NCI-H2196 (cell line): Measurements from ENCODE around the gene TPH2.

ENCODE experiments used
- DNase-seq: peaks from one replicate; lab custom pipeline; 2025; ENCODE audit not compliant: unreplicated experiment; lab: John Stamatoyannopoulos, UW

TPH2 gene

DNA sequence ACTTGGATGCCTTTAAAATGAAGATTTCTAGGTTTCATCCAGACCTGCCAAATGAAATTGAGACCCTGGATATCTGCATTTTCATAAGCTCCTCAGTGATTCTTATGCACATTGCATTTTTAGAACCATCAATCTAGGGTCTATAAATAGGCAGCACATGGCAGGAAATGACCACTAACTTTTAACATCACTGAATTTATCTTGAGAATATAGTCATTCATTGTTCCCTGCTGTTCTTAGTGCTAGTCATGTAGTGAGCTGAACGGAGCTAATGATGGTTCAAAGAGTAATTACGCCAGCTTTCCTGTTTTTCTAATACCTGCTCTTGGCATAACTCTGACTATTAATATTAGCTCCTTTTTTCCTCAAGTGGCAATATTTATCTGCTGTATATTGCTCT, 91.6 kb downstream of the TPH2 start:
- DNase-seq: no peak

- no peak for DNase-seq
Measured at GRCh38 chr12:72031066-72031465, 92.4 kb downstream of the TPH2 start.

DNA sequence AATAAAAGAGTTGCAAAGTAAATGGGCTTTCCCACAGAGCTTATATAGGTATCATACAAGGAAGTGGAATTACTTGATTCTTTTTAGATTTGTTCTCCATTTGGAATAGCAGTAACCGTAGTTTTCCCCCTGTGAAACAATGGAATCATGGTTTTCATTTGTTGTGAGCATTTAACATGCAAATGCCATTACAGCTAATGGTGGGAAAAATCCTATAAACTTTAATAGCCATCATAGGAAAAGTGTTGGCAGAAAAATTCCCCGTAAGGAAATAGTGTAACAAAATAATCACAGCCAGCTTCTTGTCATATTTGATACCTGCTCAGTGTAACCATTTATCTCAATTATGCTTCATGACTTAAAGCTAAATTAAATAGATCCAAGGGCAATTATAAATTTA, 95.3 kb downstream of the TPH2 start:
- DNase-seq: no peak

GRCh38 chr12:72035625-72036024, 97.0 kb downstream of the TPH2 start:
- no peak for DNase-seq

GRCh38 chr12:72036393-72036792, 97.7 kb downstream of the TPH2 start:
- DNase-seq: no peak

DNA sequence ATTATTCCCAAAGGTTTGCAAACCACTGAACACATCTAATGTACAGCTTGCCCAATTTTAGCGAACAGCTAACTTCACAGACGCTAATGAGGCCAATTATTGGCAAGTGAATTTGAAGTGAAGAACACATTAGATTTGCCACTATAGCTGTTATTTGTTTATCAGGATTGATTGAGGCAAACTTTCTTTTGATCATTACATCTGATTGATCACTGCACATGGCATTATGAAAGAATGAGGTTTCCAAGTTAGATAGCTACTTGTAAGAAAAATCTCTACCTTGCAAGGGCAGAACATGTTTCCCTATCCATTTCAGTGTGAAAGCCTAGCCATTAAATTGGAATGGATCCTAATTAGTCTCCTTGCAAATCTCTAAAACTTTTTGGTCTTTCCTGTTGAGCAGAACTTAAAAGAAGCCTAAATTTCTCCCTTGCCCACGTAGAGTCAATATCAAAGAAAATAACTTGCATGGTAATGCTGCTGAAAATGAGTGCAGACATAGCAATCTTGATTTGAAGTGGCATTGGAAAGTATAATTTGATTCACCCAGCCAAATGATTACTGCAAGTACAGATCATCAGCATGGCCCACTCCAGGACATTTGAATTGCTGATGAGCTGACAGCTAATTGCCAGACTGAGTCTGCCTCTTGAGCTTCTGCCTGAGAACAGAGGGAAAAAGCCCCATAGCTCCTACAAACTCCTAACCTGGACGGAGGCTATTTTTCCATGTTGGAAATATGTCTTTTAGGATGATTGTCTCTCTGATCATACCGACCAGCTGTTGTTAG, 98.6 kb downstream of the TPH2 start:
- no peak for DNase-seq

GRCh38 chr12:72041811-72042210, 103.2 kb downstream of the TPH2 start:
- DNase-seq: no peak

DNA sequence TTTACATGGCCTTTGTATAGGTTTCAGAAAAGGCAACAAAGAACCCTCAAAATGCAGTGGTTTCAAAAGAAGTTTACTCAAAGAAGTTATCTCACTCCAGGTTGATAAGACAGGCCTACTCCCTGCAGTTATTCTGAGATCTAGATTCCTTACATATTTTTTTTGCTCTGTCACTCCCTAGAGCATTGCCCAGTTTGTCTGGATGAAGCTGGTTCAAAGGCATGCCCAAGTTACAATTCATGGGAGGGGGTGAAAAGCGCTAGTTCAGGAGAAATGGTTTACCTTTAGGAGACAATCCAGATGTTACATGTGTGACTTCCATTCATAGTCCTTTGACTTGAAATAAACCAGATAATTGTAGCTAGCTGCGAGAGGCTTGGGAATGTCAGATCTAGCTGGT, 115.0 kb downstream of the TPH2 start:
- no peak for DNase-seq

DNA sequence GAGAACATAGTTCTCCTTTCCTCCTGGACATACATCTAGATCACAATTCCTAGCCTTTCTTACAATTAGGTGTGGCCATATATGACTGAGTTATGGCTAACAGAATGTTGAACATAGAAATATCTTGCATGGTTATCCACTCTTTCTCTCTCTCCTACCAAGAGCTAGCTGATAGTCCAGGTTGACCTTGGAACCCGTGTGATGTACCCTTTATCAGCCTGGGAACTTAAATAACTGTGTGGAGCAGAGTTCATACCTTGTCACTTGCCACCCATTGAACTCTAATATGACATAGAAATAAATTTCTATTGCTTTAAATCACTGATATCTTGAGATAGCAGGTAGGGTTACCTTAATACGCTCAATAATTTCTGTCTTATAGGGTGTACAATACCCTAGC, 115.9 kb downstream of the TPH2 start:
- no peak for DNase-seq

DNA sequence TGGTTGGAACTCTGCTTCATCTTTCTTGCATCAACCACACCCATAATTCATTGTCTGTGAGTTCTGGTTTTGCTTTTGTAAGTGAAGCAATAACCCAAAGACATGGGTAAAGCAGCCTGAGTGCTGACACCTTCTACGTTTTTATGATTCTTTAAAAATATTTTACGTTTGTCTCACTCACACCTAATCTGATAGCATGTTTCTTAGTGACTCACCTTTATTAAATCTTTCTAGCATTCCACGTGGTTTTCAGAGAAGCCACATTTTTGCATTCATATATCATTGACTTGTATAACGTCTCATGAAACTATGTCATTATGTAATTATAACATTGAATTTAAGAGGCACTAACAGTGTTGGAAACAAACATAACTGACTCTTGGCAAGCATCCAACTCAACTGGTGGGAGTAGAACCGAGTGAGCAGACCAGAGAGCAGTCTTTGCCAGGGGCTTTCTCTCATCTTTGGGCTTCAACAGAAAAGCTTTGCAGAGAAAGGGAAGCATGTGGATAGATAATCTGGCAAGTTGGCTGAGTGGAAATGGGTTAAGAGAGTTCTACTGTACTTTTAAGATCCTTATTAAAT, 118.8 kb downstream of the TPH2 start:
- peak; percentile 12 for DNase-seq

- DNase-seq: no peak
Measured at GRCh38 chr12:72063073-72063472, 124.4 kb downstream of the TPH2 start.

DNA sequence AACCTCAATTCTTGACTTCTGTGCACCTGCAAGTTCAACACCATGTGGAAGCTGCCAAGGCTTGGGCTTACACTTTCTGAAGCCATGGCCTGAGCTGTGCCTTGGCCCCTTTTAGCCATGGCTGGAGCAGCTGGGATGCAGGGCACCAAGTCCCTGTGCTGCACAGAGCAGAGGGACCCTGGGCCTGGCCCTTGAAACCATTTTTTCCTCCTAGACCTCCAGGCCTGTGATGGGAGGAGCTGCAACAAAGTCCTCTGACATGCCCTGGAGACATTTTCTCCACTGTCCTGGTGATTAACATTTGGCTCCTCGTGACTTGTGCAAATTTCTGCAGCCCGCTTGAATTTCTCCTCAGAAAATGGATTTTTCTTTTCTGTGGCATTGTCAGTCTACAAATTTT, 132.4 kb downstream of the TPH2 start:
- DNase-seq: no peak

DNA sequence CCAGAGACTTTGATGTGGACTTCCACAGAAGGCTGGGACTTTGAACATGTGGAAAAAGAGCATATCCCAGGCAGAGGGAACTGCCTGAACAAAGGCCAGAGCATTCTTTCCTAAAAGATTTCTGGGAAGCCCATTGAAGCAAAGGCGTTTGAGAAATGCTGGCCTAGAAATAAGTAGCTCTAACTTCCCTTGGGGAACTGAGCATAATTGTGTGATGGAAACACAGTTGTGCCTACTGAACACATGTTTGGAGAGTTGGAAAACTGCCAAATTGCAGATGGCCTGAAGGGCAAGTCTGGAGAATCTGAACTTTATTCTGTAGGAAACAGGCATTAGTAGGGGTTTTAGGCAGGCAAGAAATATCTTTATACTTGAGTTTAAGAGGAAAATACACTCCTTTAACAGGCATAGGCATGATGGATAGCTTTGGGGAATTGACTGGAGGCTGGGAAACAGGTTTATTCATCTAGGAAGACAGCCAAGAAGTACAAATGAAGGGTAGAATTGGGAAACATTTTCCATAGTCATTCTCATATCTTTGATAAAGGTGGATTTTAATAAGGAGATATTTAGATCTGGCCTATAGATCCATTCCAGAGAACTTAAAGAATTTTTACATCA, 134.1 kb downstream of the TPH2 start:
- no peak for DNase-seq

GRCh38 chr12:72074065-72074464, 135.4 kb downstream of the TPH2 start:
- DNase-seq: no peak

DNA sequence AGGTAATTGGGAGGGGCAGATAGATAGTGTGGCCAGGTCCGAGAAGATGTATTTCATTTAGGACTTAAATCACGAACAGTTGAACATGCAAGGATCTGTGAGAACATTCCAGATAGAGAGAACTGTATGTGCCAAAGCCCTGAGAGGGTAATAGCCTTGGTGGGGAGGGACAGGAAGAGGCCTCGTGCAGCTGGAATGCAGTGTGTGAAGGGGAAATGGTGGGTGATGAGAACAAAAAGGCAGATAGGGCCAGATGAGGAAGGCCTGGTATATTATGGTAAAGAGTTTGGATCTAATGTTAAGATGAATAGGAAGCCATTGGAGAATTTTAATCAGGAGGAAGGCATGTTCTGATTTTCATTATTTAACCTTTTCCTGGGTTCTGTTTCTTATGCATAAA, 136.3 kb downstream of the TPH2 start:
- DNase-seq: no peak

GRCh38 chr12:72075401-72075800, 136.8 kb downstream of the TPH2 start:
- DNase-seq: no peak

DNA sequence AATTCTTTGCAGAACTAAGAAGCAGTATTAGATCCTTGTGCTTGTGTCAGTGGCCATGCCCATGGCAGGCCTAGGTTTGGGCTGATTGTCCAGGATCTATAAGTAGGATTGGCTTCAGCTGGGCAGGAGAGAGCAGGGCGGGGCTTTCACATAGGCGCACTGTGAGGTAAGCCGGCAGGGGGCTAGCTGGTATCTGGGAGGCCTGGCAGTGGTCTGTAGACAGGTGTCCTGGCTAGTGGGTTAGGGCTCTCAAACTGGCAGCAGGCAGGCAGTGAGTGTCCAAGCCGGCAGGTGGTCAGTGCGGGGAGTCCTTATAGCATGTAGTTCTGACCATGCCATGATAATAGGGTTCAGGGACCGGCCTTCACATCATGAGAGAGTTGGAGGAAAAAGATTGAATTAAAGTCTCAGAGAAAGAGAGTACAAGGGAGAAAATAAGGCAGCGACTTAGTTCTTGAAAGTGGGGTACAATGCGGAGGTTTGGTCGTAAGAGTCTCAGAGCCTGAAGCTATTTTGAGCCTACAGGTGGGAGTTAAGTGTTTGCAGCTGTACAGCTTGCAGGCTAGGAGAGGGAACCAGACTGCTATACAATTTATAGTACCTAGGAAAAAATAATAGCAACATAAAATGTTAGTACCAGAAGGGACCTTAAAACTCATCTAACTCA, 137.4 kb downstream of the TPH2 start:
- DNase-seq: no peak

DNA sequence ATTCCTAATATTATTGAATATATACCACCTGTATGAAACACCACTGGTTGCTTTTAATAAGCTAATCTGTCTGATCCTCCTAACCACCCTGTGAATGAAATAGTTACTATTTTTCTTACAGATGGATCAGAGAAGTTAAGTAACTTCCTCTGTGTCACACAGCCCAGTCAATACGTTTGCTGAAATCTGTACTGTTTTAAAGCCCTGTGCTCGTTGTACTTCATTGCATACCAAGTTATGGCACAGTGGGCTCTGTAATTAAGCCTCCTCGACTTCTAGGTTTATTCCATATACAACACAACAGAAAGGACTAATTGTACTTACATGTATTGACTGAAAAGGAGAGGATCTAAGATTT, 137.9 kb downstream of the TPH2 start:
- no peak for DNase-seq

DNA sequence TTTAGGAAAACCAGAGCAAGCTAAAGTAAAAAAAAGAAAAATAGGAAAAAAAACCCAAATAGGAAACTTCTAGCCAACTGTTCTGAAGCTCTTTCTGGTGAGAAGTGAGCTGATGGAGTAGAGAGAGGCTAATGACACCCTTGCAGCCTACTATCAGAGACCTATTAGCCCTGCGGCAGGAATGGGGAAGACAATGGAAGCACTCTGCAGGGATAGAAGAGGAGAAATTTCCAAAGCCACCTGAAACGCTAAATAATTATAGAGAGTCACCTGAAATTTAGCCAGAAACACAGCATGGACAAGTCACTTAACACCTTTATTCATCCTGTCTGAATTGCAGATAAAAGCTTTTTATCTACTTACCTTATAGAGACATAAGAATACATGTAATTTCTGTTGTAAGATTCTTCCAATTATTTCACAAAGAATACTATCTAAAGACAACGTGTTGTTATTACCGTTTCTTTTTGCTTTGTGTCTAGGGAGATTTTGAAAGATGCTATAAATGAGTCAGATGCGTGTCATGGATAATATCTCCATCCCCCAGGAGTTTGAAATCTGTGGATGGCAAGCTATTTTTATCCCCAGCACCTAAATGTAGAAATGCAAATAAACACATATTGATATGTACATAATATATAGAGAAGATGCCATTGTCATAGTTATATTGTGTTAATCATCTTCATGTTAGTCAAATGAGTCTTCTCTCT, 138.6 kb downstream of the TPH2 start:
- no peak for DNase-seq

- DNase-seq: no peak
Measured at GRCh38 chr12:72081777-72082176, 143.1 kb downstream of the TPH2 start.
